H7 (cell line): ENCODE data around the gene GPR37L1. TPM values are rescaled to one million over a fixed set of nuclear protein-coding genes. Genes with fewer than 3 reads are reported as not detected.

Source experiments
- DNase-seq: peaks from one replicate; pipeline ENCODE4 v3.0.0; 2012
- H3K27me3 ChIP-seq: 2 replicates; pipeline ENCODE4 v1.6.0; 2011; ENCODE audit warnings: mild to moderate bottlenecking, low read length; ENCODE audit not compliant: control insufficient read depth, insufficient read depth
- H3K36me3 ChIP-seq: replicated peaks from 2 replicates; pipeline ENCODE4 v1.5.1; 2011; ENCODE audit warnings: low read length; ENCODE audit not compliant: control insufficient read depth, insufficient read depth
- H3K4me3 ChIP-seq: 2 replicates; pipeline ENCODE4 v1.5.1; 2011; ENCODE audit warnings: low read depth, mild to moderate bottlenecking, control low read depth, low read length, moderate library complexity; ENCODE audit not compliant: insufficient read depth
- total RNA-seq: library from RNA; depleted of rRNA; stranded (reverse); fragments of >200 nt; shearing (Covaris generic); gene quantifications from 2 replicates; pipeline ENCODE4 v1.2.3, GENCODE V29; 2014

The GPR37L1 gene
- total RNA-seq, 1 experiment from 2014 or later: under 0.01 TPM

- no peak for DNase-seq
- no peak overlapping the region for H3K4me3 ChIP-seq
- peaks cover 1% of the 10 kb centered on the region; the same call in 1 of the 2 replicates for H3K27me3 ChIP-seq
- no peaks in the 10 kb centered on the region for H3K36me3 ChIP-seq
Observed at GRCh38 chr1:202150602-202151001, 27.9 kb downstream of the GPR37L1 start.

- no peak overlapping the region for H3K4me3 ChIP-seq
- H3K36me3 ChIP-seq: no peaks in the 10 kb centered on the region
- no peak for DNase-seq
- peaks cover 1% of the 10 kb centered on the region; the same call in 1 of the 2 replicates for H3K27me3 ChIP-seq
Observed at GRCh38 chr1:202151045-202151444, 28.3 kb downstream of the GPR37L1 start.

DNA sequence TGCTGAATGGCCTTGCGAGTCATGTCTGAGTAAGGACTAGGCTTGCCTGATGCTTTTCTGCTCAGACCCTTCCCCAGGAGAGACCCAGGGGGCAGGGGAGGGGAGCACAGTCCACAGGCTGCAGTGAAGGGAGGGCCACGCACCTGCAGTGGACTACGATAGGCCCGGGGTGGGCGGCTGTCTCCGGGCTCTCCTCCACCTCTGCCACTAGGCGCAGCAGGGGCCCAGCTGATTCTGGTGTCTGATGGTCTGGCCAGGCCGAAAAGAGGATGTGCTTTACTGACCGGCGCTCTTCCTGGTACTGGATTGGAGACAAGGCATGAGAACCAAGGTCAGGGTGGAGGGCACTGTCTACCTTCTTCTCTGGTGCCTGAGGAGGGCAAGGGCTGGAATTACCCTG, 29.7 kb downstream of the GPR37L1 start:
- no peak overlapping the region for H3K4me3 ChIP-seq
- peak; percentile 60 for DNase-seq
- no peaks in the 10 kb centered on the region; the same call in 1 of the 2 replicates for H3K27me3 ChIP-seq
- H3K36me3 ChIP-seq: no peaks in the 10 kb centered on the region

GRCh38 chr1:202153284-202153683, 30.6 kb downstream of the GPR37L1 start:
- Histone ChIP-seq H3K4me3 (no peak overlapping the region), H3K36me3 (no peaks in the 10 kb centered on the region), H3K27me3 (no peaks in the 10 kb centered on the region; the same call in 1 of the 2 replicates)
- no peak for DNase-seq

DNA sequence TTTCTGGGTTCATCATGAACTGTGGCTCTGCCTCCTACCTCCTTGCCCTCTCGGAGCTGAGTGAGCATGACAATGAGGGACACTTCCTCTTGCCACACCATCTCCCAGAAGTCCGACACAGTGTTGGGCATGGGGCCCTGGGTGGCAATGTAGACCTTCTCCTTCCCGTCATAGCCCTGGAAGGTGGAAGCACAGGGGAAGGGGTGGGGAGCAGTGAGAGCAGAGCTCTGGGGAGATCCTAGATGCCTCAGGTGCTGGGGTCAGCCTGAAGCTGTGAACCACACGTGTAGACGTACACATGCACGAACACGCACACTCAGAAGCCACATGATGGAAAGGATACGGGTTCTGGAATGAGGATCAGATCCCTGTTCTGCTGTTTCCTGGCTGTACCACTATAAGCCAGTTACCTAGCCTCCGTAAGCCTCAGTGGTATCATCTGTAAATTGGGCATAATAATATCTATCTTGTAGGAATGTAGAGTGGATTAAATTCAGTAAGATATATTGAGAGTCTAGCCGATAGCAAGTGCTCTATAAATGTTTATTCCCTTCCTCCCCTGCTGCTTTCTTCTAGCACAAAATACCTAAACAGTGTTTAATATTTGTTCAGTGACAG, 31.5 kb downstream of the GPR37L1 start:
- no peak for DNase-seq
- no peaks in the 10 kb centered on the region; the same call in 1 of the 2 replicates for H3K27me3 ChIP-seq
- H3K4me3 ChIP-seq: no peak overlapping the region
- no peaks in the 10 kb centered on the region for H3K36me3 ChIP-seq

GRCh38 chr1:202154766-202155477, 32.2 kb downstream of the GPR37L1 start:
- Histone ChIP-seq H3K4me3 (no peak overlapping the region), H3K27me3 (no peaks in the 10 kb centered on the region; the same call in 1 of the 2 replicates), H3K36me3 (no peaks in the 10 kb centered on the region)
- peak; percentile 83 for DNase-seq

DNA sequence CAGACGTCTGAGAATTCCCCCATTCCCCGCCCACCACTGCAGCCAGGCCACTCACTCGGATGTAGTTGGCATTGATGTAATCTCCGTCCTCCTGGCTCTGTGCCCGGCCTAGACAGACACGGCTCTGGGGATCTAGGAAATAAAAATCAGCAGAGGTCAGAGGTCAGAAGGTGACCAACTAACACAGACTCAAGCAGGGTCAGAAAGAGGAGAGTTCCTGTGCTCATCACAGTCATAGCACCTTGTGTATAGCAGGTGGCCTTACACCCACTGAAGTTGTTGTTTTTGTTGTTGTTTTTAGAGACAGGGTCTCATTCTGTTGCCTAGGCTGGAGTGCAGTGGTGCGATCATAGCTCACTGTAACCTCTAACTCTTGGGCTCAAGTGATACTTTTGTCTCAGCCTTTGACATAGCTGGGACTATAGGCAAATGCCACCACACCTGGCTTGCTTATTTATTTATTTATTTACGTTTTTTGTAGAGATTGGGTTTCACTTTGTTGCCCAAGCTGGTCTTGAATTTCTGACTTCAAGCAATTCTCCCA, 32.8 kb downstream of the GPR37L1 start:
- no peaks in the 10 kb centered on the region for H3K36me3 ChIP-seq
- no peak overlapping the region for H3K4me3 ChIP-seq
- DNase-seq: no peak
- H3K27me3 ChIP-seq: no peaks in the 10 kb centered on the region; the same call in 1 of the 2 replicates

DNA sequence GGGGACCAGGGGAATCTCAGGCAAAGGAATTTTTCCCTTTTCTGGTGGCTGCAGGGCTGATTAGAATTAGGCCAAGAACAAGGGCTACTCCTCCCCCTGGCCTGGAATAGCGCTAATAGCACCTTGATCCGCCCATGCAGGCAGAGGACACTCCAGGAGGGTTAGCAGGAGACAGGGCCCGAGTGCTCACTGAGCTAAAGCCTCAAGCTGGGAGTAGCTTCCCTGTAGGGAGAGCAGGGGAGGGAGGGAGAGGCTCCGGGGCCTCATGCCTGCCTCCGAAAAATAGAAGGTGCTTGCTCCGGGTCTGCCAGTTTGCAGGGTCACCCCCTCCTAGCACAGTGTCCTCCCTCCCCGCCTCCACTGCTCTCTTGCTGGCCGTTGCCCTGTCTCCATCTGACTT, 33.9 kb downstream of the GPR37L1 start:
- Histone ChIP-seq H3K36me3 (no peaks in the 10 kb centered on the region), H3K4me3 (no peak overlapping the region), H3K27me3 (no peaks in the 10 kb centered on the region; the same call in 1 of the 2 replicates)
- DNase-seq: no peak

GRCh38 chr1:202157945-202158344, 35.2 kb downstream of the GPR37L1 start:
- Histone ChIP-seq H3K4me3 (no peak overlapping the region), H3K27me3 (no peaks in the 10 kb centered on the region; the same call in 1 of the 2 replicates), H3K36me3 (no peaks in the 10 kb centered on the region)
- no peak for DNase-seq

GRCh38 chr1:202158810-202159533, 36.3 kb downstream of the GPR37L1 start:
- DNase-seq: no peak
- Histone ChIP-seq H3K4me3 (no peak overlapping the region), H3K27me3 (no peaks in the 10 kb centered on the region; the same call in 1 of the 2 replicates), H3K36me3 (no peaks in the 10 kb centered on the region)

DNA sequence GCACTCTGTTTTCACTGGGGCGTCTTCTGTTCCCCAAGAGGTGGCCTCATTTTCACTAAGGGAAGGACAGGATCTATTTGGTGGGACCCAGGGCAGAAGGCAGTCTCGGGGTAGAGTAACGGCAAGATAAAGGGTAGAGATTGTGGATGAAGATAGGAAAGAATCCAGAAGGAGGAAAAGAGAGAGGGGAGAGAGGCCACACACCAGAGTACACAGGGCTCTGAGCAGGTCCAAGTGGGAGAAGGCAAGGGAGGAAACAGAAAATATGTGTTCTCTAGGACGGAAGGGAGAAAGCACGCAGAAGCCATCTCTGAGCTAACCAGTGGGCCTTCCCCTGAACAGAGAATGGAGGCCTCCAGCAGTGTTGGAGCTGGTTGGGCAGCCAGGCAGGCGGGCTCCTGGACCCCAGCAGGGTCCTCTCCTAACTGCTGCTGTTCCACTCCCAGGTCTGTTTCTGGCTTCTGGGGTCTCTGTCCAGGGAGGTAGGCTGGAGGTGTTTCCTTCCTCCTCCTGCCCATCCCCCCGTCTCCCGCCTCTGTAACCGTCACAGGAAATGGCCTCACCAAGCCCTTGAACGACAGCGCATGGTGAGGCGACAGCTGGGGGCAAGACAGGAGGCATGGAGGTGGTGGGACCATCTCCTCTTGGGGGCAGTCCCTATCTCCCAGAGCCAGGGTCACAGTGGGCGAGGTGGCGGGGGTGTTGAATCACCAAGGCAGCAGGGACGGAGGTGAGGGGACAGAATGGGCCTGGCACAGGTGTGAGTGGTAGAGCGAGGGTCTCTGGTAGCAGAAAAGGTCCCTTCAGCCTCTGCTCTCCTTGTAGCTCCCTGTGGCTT, 37.0 kb downstream of the GPR37L1 start:
- DNase-seq: no peak
- Histone ChIP-seq H3K36me3 (no peaks in the 10 kb centered on the region), H3K27me3 (no peaks in the 10 kb centered on the region; the same call in 1 of the 2 replicates), H3K4me3 (no peak overlapping the region)

GRCh38 chr1:202160377-202160940, 37.7 kb downstream of the GPR37L1 start, which contains the start of gene PTPN7:
TSS of gene PTPN7 (minus strand) at chr1:202160602. CDS start at chr1:202159402, 1,200 bp downstream.
- H3K27me3 ChIP-seq: no peaks in the 10 kb centered on the region; the same call in 1 of the 2 replicates
- H3K36me3 ChIP-seq: no peaks in the 10 kb centered on the region
- no peak within 1 kb of the TSS for H3K4me3 ChIP-seq
- DNase-seq: peak; percentile 69

- no peak overlapping the region for H3K4me3 ChIP-seq
- no peaks in the 10 kb centered on the region; the same call in 1 of the 2 replicates for H3K27me3 ChIP-seq
- DNase-seq: peak; percentile 61
- no peaks in the 10 kb centered on the region for H3K36me3 ChIP-seq
Observed at GRCh38 chr1:202161151-202162046, 38.7 kb downstream of the GPR37L1 start.
